BLaER1 treated with 17β-estradiol and CSF1 and Interleukin-3, amounts not matched to agents 10 nM and 100 nM (cell line): ENCODE measurements around the gene XPC.

ENCODE experiments used
- H3K27ac ChIP-seq, 11 experiments: shearing (Covaris generic); formaldehyde crosslinking; 2 replicates each; pipeline ENCODE4 v1.8.1; 2022
- H3K27me3 ChIP-seq, 11 experiments: shearing (Covaris generic); formaldehyde crosslinking; 2 replicates each; pipeline ENCODE4 v1.8.1; 2022
- H3K36me3 ChIP-seq, 11 experiments: shearing (Covaris generic); formaldehyde crosslinking; 2 replicates each; pipeline ENCODE4 v1.8.1; 2022
- H3K4me1 ChIP-seq, 10 experiments: shearing (Covaris generic); formaldehyde crosslinking; 2 replicates each; pipeline ENCODE4 v1.8.1; 2022
- H3K4me2 ChIP-seq, 11 experiments: shearing (Covaris generic); formaldehyde crosslinking; 2 replicates each; pipeline ENCODE4 v1.8.1; 2022
- H3K4me3 ChIP-seq, 10 experiments: shearing (Covaris generic); formaldehyde crosslinking; 2 replicates each; pipeline ENCODE4 v1.8.1; 2022
- H3K9ac ChIP-seq, 11 experiments: shearing (Covaris generic); formaldehyde crosslinking; 2 replicates each; pipeline ENCODE4 v1.8.1; 2022
- H3K9me3 ChIP-seq, 11 experiments: shearing (Covaris generic); formaldehyde crosslinking; replicated peaks in 1 of 11; 2 replicates each; pipeline ENCODE4 v1.8.1; 2022
- H4K20me1 ChIP-seq, 11 experiments: shearing (Covaris generic); formaldehyde crosslinking; 2 replicates each; pipeline ENCODE4 v1.8.1; 2022
- Cebpa-rat ChIP-seq, 11 experiments: shearing (Covaris generic); IDR thresholded peaks; 2 replicates each; pipeline ENCODE4 v1.8.1; 2022

The XPC gene

DNA sequence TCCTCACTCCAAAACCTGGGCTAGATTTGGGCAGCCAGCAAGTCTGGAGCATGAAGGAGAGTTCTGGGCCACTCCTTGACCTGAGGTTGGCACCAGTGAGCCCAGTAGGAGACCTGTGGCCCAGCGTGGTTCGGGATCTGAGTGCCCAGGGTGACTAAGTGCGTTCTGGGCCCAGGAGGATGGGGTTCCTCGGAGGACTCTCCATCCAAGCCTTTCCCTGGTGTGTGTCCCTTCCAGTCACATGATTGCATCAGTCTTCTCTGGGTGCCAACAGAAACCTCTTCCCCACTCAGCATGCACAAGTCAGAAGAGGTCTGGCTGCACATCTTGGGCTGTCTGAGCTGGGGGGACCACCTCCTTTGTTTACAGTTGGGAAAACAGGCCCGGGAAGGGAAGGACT lies 38.6 kb downstream of the XPC start:
- H3K4me1 ChIP-seq, result peaks cover 11 to 43% (median 34%) of the 10 kb centered on the region in 10 experiments
- no peaks in the 10 kb centered on the region for H3K27me3 ChIP-seq
- 0 out of 22 replicates have a peak overlapping the region, but pooled peaks of 1 of the 11 experiments have one; percentile 17 for H3K27ac ChIP-seq
- no peak overlapping the region for H3K4me2 ChIP-seq
- peaks cover 69 to 85% (median 83%) of the 10 kb centered on the region in 11 experiments for H3K36me3 ChIP-seq
- no peaks in the 10 kb centered on the region for H3K9me3 ChIP-seq
- no peak overlapping the region for H3K9ac ChIP-seq
- no peak overlapping the region for H3K4me3 ChIP-seq
- no peak for TF ChIP-seq Cebpa-rat (IDR thresholded peaks at IDR 0.05)
- peaks cover 0 to 38% (median 6%) of the 10 kb centered on the region in 11 experiments; a peak in 9 of 22 replicates for H4K20me1 ChIP-seq

DNA sequence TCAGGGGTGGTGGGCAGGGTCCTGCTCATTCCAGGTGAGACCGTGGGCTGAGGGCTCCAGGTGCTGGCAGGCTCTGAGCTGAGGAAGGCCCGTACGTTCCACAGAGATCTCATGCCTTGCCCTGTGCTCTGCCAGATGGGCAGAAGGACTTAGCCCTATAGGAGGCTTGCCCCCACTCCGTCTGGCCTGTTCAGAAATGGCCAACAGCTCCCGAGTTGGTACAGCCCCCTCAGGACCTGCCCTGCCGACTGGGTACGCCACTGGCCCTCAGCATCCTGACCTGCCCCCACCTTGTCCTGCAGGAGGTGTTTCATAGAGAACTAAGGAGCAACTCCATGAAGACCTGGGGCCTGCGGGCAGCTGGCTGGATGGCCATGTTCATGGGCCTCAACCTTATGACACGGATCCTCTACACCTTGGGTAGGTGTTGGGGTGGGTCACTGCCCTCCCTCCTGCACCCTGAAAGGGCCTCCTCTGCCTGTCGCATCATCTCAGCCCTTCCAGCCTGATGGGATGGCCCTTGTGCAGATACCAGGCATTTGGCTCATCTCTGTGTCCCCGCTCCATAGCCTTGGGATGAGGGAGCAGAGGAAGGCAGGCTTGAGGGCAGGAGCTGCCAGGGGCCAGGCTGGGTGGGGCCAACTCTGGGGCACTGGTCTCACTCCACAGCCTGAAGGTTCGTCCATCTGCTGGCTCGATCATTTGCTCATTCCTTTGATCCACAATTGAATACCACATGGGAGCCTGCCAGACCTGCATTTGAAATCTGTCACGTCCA lies 39.3 kb downstream of the XPC start:
- Histone ChIP-seq H3K27ac (no peak overlapping the region), H3K4me2 (no peak overlapping the region), H3K4me1 (peaks cover 4 to 38% (median 28%) of the 10 kb centered on the region in 10 experiments), H3K27me3 (no peaks in the 10 kb centered on the region), H4K20me1 (peaks cover 0 to 44% (median 6%) of the 10 kb centered on the region in 11 experiments; a peak in 9 of 22 replicates), H3K9me3 (no peaks in the 10 kb centered on the region), H3K9ac (no peak overlapping the region), H3K4me3 (no peak overlapping the region), H3K36me3 (peaks cover 76 to 92% (median 89%) of the 10 kb centered on the region in 11 experiments)
- no peak for TF ChIP-seq Cebpa-rat (IDR thresholded peaks at IDR 0.05)

DNA sequence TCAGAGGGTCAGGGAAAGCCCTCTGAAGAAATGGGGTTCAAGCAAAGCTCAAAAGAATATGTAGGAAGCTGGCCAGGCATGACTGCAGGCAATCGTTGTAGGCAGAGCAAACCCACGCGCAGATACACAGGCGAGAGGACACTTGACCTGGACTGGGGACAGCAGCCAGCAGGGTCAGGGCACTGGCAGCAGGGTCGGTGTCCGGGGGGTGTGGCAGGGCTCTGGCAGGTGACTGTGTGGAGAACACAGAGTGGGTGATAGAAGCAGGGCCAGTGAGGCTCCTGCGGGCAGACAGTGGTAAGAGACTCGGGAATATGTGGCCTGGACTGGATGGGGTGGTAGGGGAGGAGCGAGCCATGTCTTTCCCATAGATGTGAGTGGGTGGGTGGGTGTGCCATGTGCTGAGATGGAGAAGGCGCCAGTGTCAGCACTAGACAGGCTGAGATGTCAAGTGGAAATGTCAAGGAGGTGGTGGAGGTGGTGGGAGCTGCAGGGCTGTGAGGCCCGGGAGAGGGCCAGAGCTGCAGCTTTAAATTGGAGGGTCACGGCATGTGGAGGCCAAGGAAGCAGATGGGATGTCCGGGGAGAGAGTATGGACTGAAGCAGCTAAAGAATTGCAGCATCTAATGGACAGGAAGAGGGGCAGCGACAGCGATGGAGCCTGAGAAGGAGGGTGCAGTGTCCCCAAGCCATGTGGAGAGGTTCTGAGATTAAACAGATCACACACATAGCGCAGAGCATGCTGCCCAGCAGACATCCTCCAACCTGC lies 40.1 kb downstream of the XPC start:
- H3K27me3 ChIP-seq, result no peaks in the 10 kb centered on the region
- H3K4me3 ChIP-seq, result no peak overlapping the region
- peaks cover 0 to 51% (median 8%) of the 10 kb centered on the region in 11 experiments; a peak in 10 of 22 replicates for H4K20me1 ChIP-seq
- H3K4me1 ChIP-seq, result peaks cover 0 to 30% (median 21%) of the 10 kb centered on the region in 10 experiments; a peak in 14 of 20 replicates
- H3K27ac ChIP-seq, result no peak overlapping the region
- TF ChIP-seq Cebpa-rat (IDR thresholded peaks at IDR 0.05), result no peak
- H3K9ac ChIP-seq, result no peak overlapping the region
- peaks cover 84 to 100% (median 92%) of the 10 kb centered on the region in 11 experiments for H3K36me3 ChIP-seq
- no peaks in the 10 kb centered on the region for H3K9me3 ChIP-seq
- H3K4me2 ChIP-seq, result no peak overlapping the region

DNA sequence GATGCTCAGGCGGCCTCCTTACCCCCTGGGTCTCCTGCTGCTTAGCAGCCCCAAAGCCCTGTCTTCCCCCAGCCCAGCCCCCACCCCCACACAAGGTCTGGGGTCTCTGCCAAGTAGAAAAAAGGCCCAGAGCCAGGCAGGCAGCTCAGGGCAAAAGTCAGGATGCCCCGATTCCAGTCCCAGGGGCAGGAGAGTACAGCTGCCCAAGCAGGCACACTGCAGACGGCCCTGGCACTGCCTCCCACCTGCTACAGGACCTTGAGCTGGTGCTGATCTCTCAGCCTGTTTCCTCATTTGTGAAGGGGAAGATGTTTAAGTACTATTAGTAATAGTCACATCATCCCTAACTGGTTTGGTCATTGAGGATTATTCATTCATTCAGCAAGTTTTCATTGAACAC lies 41.0 kb downstream of the XPC start:
- Histone ChIP-seq H3K4me1 (peaks cover 0 to 22% (median 12%) of the 10 kb centered on the region in 10 experiments; a peak in 13 of 20 replicates), H3K9me3 (no peaks in the 10 kb centered on the region), H4K20me1 (peaks cover 0 to 60% (median 16%) of the 10 kb centered on the region in 11 experiments; a peak in 11 of 22 replicates), H3K36me3 (peaks cover 92 to 100% (median 99%) of the 10 kb centered on the region in 11 experiments), H3K27me3 (no peaks in the 10 kb centered on the region), H3K9ac (no peak overlapping the region), H3K4me3 (no peak overlapping the region), H3K4me2 (no peak overlapping the region), H3K27ac (no peak overlapping the region)
- TF ChIP-seq Cebpa-rat (IDR thresholded peaks at IDR 0.05), result no peak

DNA sequence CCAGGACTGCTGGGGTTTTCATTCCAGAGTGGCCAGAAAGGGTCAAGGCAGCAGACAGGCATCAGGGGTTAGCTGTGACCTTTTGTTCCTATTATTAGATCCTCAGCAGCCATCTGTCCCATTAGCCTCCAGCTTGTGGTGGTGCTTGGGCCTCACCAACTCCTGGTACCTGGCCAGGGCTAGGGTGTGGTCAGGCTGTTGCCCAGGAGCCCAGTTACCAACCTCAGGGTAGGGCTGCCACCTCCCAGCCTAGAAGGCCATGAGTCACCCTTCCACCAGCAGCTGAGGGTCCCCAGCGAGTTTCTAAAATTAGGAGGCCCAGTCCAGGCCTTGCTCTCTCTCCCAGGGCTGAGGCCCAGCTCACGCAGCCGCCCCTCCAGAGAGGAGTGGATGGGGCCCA lies 41.4 kb downstream of the XPC start:
- Histone ChIP-seq H4K20me1 (peaks cover 0 to 64% (median 20%) of the 10 kb centered on the region in 11 experiments; a peak in 11 of 22 replicates), H3K9me3 (no peaks in the 10 kb centered on the region), H3K4me1 (peaks cover 0 to 18% (median 8%) of the 10 kb centered on the region in 10 experiments; a peak in 13 of 20 replicates), H3K36me3 (peaks cover 94 to 100% (median 100%) of the 10 kb centered on the region in 11 experiments), H3K4me2 (no peak overlapping the region), H3K27me3 (no peaks in the 10 kb centered on the region), H3K27ac (no peak overlapping the region), H3K4me3 (no peak overlapping the region), H3K9ac (no peak overlapping the region)
- TF ChIP-seq Cebpa-rat (IDR thresholded peaks at IDR 0.05), result no peak

DNA sequence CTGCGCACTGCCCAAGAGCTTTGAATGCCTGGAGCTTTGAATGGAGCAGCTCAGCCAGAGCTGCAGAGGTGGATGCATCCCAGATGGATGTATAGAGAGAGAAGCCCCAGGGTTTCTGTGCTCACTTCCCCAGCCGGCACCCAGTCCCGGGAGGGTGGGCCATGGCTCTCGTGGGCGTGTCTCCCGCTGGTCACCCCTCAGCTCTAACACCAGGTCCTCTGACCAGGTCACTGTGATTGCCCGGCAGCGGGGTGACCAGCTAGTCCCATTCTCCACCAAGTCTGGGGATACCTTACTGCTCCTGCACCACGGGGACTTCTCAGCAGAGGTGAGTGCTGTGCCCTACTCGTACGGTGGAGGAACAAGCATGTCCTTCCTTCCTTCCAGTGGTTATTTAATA lies 42.8 kb downstream of the XPC start:
- H3K9me3 ChIP-seq, result no peaks in the 10 kb centered on the region
- no peaks in the 10 kb centered on the region for H3K27me3 ChIP-seq
- H3K4me3 ChIP-seq, result no peak overlapping the region
- H4K20me1 ChIP-seq, result peaks cover 0 to 78% (median 26%) of the 10 kb centered on the region in 11 experiments; a peak in 11 of 22 replicates
- peaks cover 94 to 100% (median 100%) of the 10 kb centered on the region in 11 experiments for H3K36me3 ChIP-seq
- no peak for TF ChIP-seq Cebpa-rat (IDR thresholded peaks at IDR 0.05)
- H3K4me2 ChIP-seq, result no peak overlapping the region
- peaks cover 0 to 3% (median 0%) of the 10 kb centered on the region in 10 experiments; a peak in 4 of 20 replicates for H3K4me1 ChIP-seq
- H3K27ac ChIP-seq, result no peak overlapping the region
- H3K9ac ChIP-seq, result no peak overlapping the region

DNA sequence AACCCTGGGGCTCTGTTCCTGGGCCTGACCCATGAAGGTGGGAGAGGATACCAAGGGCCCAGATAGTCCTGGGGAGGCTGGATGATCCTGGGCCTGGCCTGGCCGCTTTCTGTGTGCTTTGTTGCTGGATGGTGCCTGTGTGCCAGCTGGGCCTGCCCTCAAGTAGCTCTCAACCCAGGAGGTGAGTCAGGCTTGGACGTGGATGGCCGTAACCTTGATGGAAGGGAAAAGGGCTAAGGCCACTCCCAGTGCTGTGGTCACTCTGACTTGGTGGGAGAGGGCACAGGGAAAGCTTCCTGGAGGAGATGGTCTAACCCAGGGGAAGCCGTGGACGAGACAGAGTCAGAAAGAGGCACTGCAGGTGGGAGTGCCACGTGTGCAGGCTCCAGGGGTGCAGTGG lies 44.1 kb downstream of the XPC start:
- Histone ChIP-seq H3K36me3 (peaks cover 95 to 100% (median 99%) of the 10 kb centered on the region in 11 experiments), H3K4me2 (no peak overlapping the region), H3K4me1 (no peaks in the 10 kb centered on the region), H3K4me3 (no peak overlapping the region), H3K27me3 (no peaks in the 10 kb centered on the region), H3K27ac (no peak overlapping the region), H3K9me3 (no peaks in the 10 kb centered on the region), H3K9ac (no peak overlapping the region; a peak in 1 of 22 replicates), H4K20me1 (peaks cover 0 to 84% (median 34%) of the 10 kb centered on the region in 11 experiments; a peak in 12 of 22 replicates)
- no peak for TF ChIP-seq Cebpa-rat (IDR thresholded peaks at IDR 0.05)

DNA sequence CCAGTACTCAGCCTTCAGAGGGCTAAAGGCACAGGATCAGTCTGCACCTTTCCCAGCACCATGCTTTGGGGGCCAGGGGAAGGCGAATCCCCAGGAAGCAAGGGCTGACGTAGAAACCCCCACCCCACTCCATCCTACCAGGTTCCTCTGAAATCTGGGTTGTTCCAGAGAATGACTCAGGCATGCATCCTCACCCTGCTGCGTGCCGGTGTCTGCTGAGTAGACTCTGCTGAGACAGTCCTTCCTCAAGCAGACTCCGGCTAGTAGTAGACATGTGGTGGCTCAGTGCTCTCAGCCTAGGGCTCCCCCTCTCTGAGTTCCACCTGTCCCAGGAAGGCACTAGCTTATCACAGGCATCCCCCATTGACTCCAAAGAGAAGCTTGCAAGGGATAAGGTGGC lies 44.5 kb downstream of the XPC start:
- TF ChIP-seq Cebpa-rat (IDR thresholded peaks at IDR 0.05), result no peak
- Histone ChIP-seq H3K4me3 (no peak overlapping the region), H3K36me3 (peaks cover 95 to 100% (median 99%) of the 10 kb centered on the region in 11 experiments), H3K27ac (no peak overlapping the region), H3K4me2 (no peak overlapping the region), H3K9me3 (peaks cover 0 to 1% (median 0%) of the 10 kb centered on the region in 11 experiments; a peak in 1 of 22 replicates), H3K9ac (no peak overlapping the region; a peak in 1 of 22 replicates), H3K27me3 (no peaks in the 10 kb centered on the region), H4K20me1 (peaks cover under 1 to 82% (median 39%) of the 10 kb centered on the region in 11 experiments; a peak in 17 of 22 replicates), H3K4me1 (no peaks in the 10 kb centered on the region)
